Neural cell (in vitro differentiated cells): ENCODE results near the gene HOXA4. TPM values are rescaled to one million over a fixed set of nuclear protein-coding genes. Genes with fewer than 3 reads are reported as not detected.

ENCODE experiments used
- H2AFZ ChIP-seq: fragments of 200-600, 300-800 bp; sonication (generic), shearing (Covaris generic); 2 replicates; pipeline ENCODE4 v1.6.0; 2014; ENCODE audit warnings: low read depth, mild to moderate bottlenecking, antibody characterized with exemption, low read length, moderate library complexity
- H3F3A ChIP-seq: fragments of 200-600 bp; shearing (Covaris generic); 2 replicates; pipeline ENCODE4 v1.6.1; 2016; ENCODE audit warnings: mild to moderate bottlenecking, moderate library complexity, mixed read lengths, antibody characterized with exemption, low read length; ENCODE audit not compliant: insufficient read depth, poor library complexity, severe bottlenecking
- H3K27ac ChIP-seq: fragments of 200-600, 300-800 bp; sonication (generic), shearing (Covaris generic); 2 replicates; pipeline ENCODE4 v1.5.1; 2014; ENCODE audit warnings: mild to moderate bottlenecking, low read length, moderate library complexity
- H3K27me3 ChIP-seq: fragments of 300-800, 200-600 bp; sonication (generic), shearing (Covaris generic); 2 replicates; pipeline ENCODE4 v1.6.0; 2014; ENCODE audit warnings: mild to moderate bottlenecking, low read depth, low read length, moderate library complexity; ENCODE audit not compliant: insufficient read depth
- H3K36me3 ChIP-seq: fragments of 300-800, 200-600 bp; sonication (generic), shearing (Covaris generic); 2 replicates; pipeline ENCODE4 v1.5.1; 2014; ENCODE audit warnings: mild to moderate bottlenecking, antibody characterized with exemption, low read length, moderate library complexity; ENCODE audit not compliant: insufficient read depth
- H3K4me2 ChIP-seq: fragments of 300-800, 200-600 bp; sonication (generic), shearing (Covaris generic); 2 replicates; pipeline ENCODE4 v1.6.0; 2014; ENCODE audit warnings: mild to moderate bottlenecking, low read length
- H3K4me3 ChIP-seq: fragments of 300-800, 200-600 bp; sonication (generic), shearing (Covaris generic); 2 replicates; pipeline ENCODE4 v1.5.1; 2014; ENCODE audit warnings: mild to moderate bottlenecking, low read length, moderate library complexity
- H3K79me2 ChIP-seq: fragments of 200-600 bp; shearing (Covaris generic); replicated peaks from 2 replicates; pipeline ENCODE4 v1.6.0; 2014; ENCODE audit warnings: mild to moderate bottlenecking, low read length, moderate library complexity; ENCODE audit not compliant: insufficient read depth
- H3K9ac ChIP-seq: fragments of 300-800, 200-600 bp; sonication (generic), shearing (Covaris generic); 2 replicates; pipeline ENCODE4 v1.6.1; 2016; ENCODE audit warnings: mild to moderate bottlenecking, low read length, mixed read lengths
- H3K9me2 ChIP-seq: fragments of 200-600 bp; shearing (Covaris generic); 2 replicates; pipeline ENCODE4 v1.6.1; 2016; ENCODE audit warnings: mild to moderate bottlenecking, low read length, mixed read lengths; ENCODE audit not compliant: insufficient read depth
- H3K9me3 ChIP-seq: fragments of 200-600, 300-800 bp; sonication (generic), shearing (Covaris generic); 2 replicates; pipeline ENCODE4 v1.6.1; 2016; ENCODE audit warnings: mild to moderate bottlenecking, mixed run types, low read length, moderate library complexity, mixed read lengths
- H4K20me1 ChIP-seq: fragments of 200-600 bp; shearing (Covaris generic); 2 replicates; pipeline ENCODE4 v1.6.1; 2016; ENCODE audit warnings: mild to moderate bottlenecking, mixed run types; ENCODE audit not compliant: insufficient read depth
- CTCF ChIP-seq: fragments of 450-650 bp; IDR thresholded peaks from 2 replicates; pipeline ENCODE4 v1.5.1; 2014; ENCODE audit warnings: antibody characterized with exemption, mild to moderate bottlenecking, moderate library complexity; ENCODE audit not compliant: poor library complexity, severe bottlenecking
- EP300 ChIP-seq: fragments of 450-650 bp; conservative IDR thresholded peaks from 2 replicates; pipeline ENCODE4 v1.6.1; 2014; ENCODE audit warnings: antibody characterized with exemption, mild to moderate bottlenecking, moderate library complexity; ENCODE audit not compliant: poor library complexity, severe bottlenecking
- EZH2 ChIP-seq: fragments of 200-600, 300-800 bp; shearing (Covaris generic), sonication (generic); IDR thresholded peaks from 2 replicates; pipeline ENCODE4 v1.6.1; 2014; ENCODE audit warnings: antibody characterized with exemption, low read length, borderline replicate concordance, mild to moderate bottlenecking; ENCODE audit not compliant: insufficient read depth, poor library complexity, severe bottlenecking
- MXI1 ChIP-seq: fragments of 450-650 bp; conservative IDR thresholded peaks from 2 replicates; pipeline ENCODE4 v1.6.1; 2014; ENCODE audit warnings: antibody characterized with exemption, mild to moderate bottlenecking; ENCODE audit not compliant: poor library complexity, severe bottlenecking
- POLR2AphosphoS5 ChIP-seq: IDR thresholded peaks from 2 replicates; pipeline ENCODE4 v1.6.1; 2012
- RAD21 ChIP-seq: fragments of 450-650 bp; conservative IDR thresholded peaks from 2 replicates; pipeline ENCODE4 v1.6.1; 2014; ENCODE audit warnings: antibody characterized with exemption, mild to moderate bottlenecking, moderate library complexity
- REST ChIP-seq: IDR thresholded peaks from 2 replicates; pipeline ENCODE4 v1.6.1; 2012; ENCODE audit warnings: borderline replicate concordance
- SMC3 ChIP-seq: fragments of 450-650 bp; conservative IDR thresholded peaks from 2 replicates; pipeline ENCODE4 v1.6.1; 2014; ENCODE audit warnings: antibody characterized with exemption, mild to moderate bottlenecking, moderate library complexity; ENCODE audit not compliant: poor library complexity
- TAF1 ChIP-seq: IDR thresholded peaks from 2 replicates; pipeline ENCODE4 v1.6.1; 2012; ENCODE audit warnings: low read depth
- polyA plus RNA-seq: library from polyadenylated mRNA; depleted of rRNA; stranded (reverse); fragments of >200 nt; gene quantifications from 2 replicates; pipeline ENCODE4 v1.2.3, GENCODE V29; 2014

Gene HOXA4
- polyA plus RNA-seq, 1 donor from 2014 or later, result not detected

GRCh38 chr7:27101957-27102580, 28.5 kb downstream of the HOXA4 start:
- H3F3A ChIP-seq, result no peaks in the 10 kb centered on the region
- no peak overlapping the region for H3K27ac ChIP-seq
- TF ChIP-seq MXI1, result no peak
- no peak for TF ChIP-seq POLR2AphosphoS5
- no peak for TF ChIP-seq REST
- TF ChIP-seq SMC3, result no peak
- TF ChIP-seq CTCF, result no peak
- no peak for TF ChIP-seq TAF1
- TF ChIP-seq EZH2, result no peak
- TF ChIP-seq RAD21, result no peak
- no peak for TF ChIP-seq EP300
- no peaks in the 10 kb centered on the region for H3K36me3 ChIP-seq
- no peak overlapping the region for H3K4me2 ChIP-seq
- H3K9ac ChIP-seq, result no peak overlapping the region
- H2AFZ ChIP-seq, result no peak overlapping the region
- no peaks in the 10 kb centered on the region for H3K9me3 ChIP-seq
- no peak overlapping the region for H3K4me3 ChIP-seq
- no peaks in the 10 kb centered on the region for H4K20me1 ChIP-seq
- H3K79me2 ChIP-seq, result no peaks in the 10 kb centered on the region
- H3K27me3 ChIP-seq, result peaks cover 100% of the 10 kb centered on the region
- no peaks in the 10 kb centered on the region for H3K9me2 ChIP-seq

GRCh38 chr7:27101171-27101956, 29.2 kb downstream of the HOXA4 start:
- H4K20me1 ChIP-seq, result no peaks in the 10 kb centered on the region
- no peak for TF ChIP-seq REST
- no peak for TF ChIP-seq EP300
- TF ChIP-seq RAD21, result no peak
- TF ChIP-seq SMC3, result no peak

More at GRCh38 chr7:27101171-27101956, 29.2 kb downstream of the HOXA4 start:
- no peaks in the 10 kb centered on the region for H3K79me2 ChIP-seq
- H3F3A ChIP-seq, result no peaks in the 10 kb centered on the region
- H3K4me3 ChIP-seq, result no peak overlapping the region
- H3K36me3 ChIP-seq, result no peaks in the 10 kb centered on the region
- H3K27me3 ChIP-seq, result peaks cover 100% of the 10 kb centered on the region
- no peaks in the 10 kb centered on the region for H3K9me3 ChIP-seq
- no peak overlapping the region for H3K4me2 ChIP-seq
- no peak overlapping the region for H3K27ac ChIP-seq
- H2AFZ ChIP-seq, result no peak overlapping the region
- H3K9ac ChIP-seq, result no peak overlapping the region
- H3K9me2 ChIP-seq, result no peaks in the 10 kb centered on the region
